HepG2 (cell line): Measurements from ENCODE around the gene SPTBN5. TPM values are rescaled to one million over a fixed set of nuclear protein-coding genes. Genes with fewer than 3 reads are reported as not detected.
A peak's percentile ranks its signal among the peaks of the same experiment; 100 is the strongest.

ENCODE experiments used
- FOXO1 ChIP-seq: sonication (generic); formaldehyde crosslinking; IDR thresholded peaks from 2 replicates; pipeline ENCODE4 v1.4.0; 2020; ENCODE audit warnings: missing genetic modification reagents
- GTF3A ChIP-seq: sonication (generic); formaldehyde crosslinking; conservative IDR thresholded peaks from 2 replicates; pipeline ENCODE4 v1.4.0; 2020; ENCODE audit warnings: mild to moderate bottlenecking, missing genetic modification reagents
- HINFP ChIP-seq: sonication (generic); formaldehyde crosslinking; IDR thresholded peaks from 2 replicates; pipeline ENCODE4 v1.4.0; 2020; ENCODE audit warnings: low read depth, mild to moderate bottlenecking, missing genetic modification reagents
- HOXD1 ChIP-seq: sonication (generic); formaldehyde crosslinking; IDR thresholded peaks from 2 replicates; pipeline ENCODE4 v1.5.0; 2020; ENCODE audit warnings: missing genetic modification reagents
- KLF16 ChIP-seq, 2 experiments: sonication (generic) in 1 of 2; formaldehyde crosslinking in 1 of 2; IDR thresholded peaks; 2 replicates each; pipeline versions ENCODE4 v1.6.1 to v1.8.0; 2016 to 2023; ENCODE audit warnings: missing genetic modification reagents in 2 of 2, missing compliant biosample characterization in 1 of 2
- MXI1 ChIP-seq: IDR thresholded peaks from 3 replicates; pipeline ENCODE4 v1.6.1; 2012; ENCODE audit warnings: low read depth, low read length, inconsistent platforms, borderline replicate concordance
- MYC ChIP-seq: sonication (generic); formaldehyde crosslinking; IDR thresholded peaks from 2 replicates; pipeline ENCODE4 v1.9.0; 2021; ENCODE audit warnings: missing genetic modification reagents, borderline replicate concordance
- NONO ChIP-seq, 2 experiments: fragments of 450-650 bp in 1 of 2; sonication (generic) in 1 of 2; formaldehyde crosslinking in 1 of 2; IDR thresholded peaks in 1 of 2; conservative IDR thresholded peaks in 1 of 2; 2 replicates each; pipeline versions ENCODE4 v1.6.1 to v1.8.0; 2017 to 2022; ENCODE audit warnings: mild to moderate bottlenecking in 1 of 2, missing genetic modification reagents in 1 of 2, moderate library complexity in 1 of 2
- PHF21A ChIP-seq: sonication (generic); formaldehyde crosslinking; IDR thresholded peaks from 2 replicates; pipeline ENCODE4 v1.5.0; 2020; ENCODE audit warnings: mild to moderate bottlenecking, missing genetic modification reagents
- RXRA ChIP-seq: sonication (generic); formaldehyde crosslinking; IDR thresholded peaks from 2 replicates; pipeline ENCODE4 v1.5.1; 2020; ENCODE audit warnings: missing genetic modification reagents
- SALL1 ChIP-seq: sonication (generic); formaldehyde crosslinking; IDR thresholded peaks from 2 replicates; pipeline ENCODE4 v1.8.0; 2022; ENCODE audit warnings: mild to moderate bottlenecking, missing genetic modification reagents
- SAP130 ChIP-seq: IDR thresholded peaks from 2 replicates; pipeline ENCODE4 v1.6.1; 2016; ENCODE audit warnings: low read depth
- ZBTB7A ChIP-seq: sonication (generic); formaldehyde crosslinking; IDR thresholded peaks from 2 replicates; pipeline ENCODE4 v1.8.0; 2022; ENCODE audit warnings: mild to moderate bottlenecking, missing genetic modification reagents
- ZKSCAN5 ChIP-seq: sonication (generic); formaldehyde crosslinking; IDR thresholded peaks from 2 replicates; pipeline ENCODE4 v1.5.1; 2020; ENCODE audit warnings: mild to moderate bottlenecking, missing genetic modification reagents
- ZNF10 ChIP-seq: sonication (generic); formaldehyde crosslinking; IDR thresholded peaks from 2 replicates; pipeline ENCODE4 v1.4.0; 2020; ENCODE audit warnings: mild to moderate bottlenecking, low read depth, missing genetic modification reagents, borderline replicate concordance
- ZNF17 ChIP-seq: sonication (generic); formaldehyde crosslinking; IDR thresholded peaks from 2 replicates; pipeline ENCODE4 v1.5.0; 2020; ENCODE audit warnings: mild to moderate bottlenecking, missing genetic modification reagents
- ZNF230 ChIP-seq: sonication (generic); formaldehyde crosslinking; IDR thresholded peaks from 2 replicates; pipeline ENCODE4 v1.4.0; 2020; ENCODE audit warnings: mild to moderate bottlenecking, missing genetic modification reagents
- ZNF350 ChIP-seq: sonication (generic); formaldehyde crosslinking; IDR thresholded peaks from 2 replicates; pipeline ENCODE4 v1.4.0; 2020; ENCODE audit warnings: mild to moderate bottlenecking, low read depth, missing genetic modification reagents, borderline replicate concordance
- ZNF382 ChIP-seq: sonication (generic); formaldehyde crosslinking; IDR thresholded peaks from 2 replicates; pipeline ENCODE4 v1.5.0; 2020; ENCODE audit warnings: missing genetic modification reagents, mild to moderate bottlenecking, borderline replicate concordance
- ZNF383 ChIP-seq: sonication (generic); formaldehyde crosslinking; IDR thresholded peaks from 2 replicates; pipeline ENCODE4 v1.4.0; 2020; ENCODE audit warnings: missing genetic modification reagents, mild to moderate bottlenecking, borderline replicate concordance
- ZNF883 ChIP-seq: sonication (generic); formaldehyde crosslinking; IDR thresholded peaks from 2 replicates; pipeline ENCODE4 v1.5.1; 2020; ENCODE audit warnings: mild to moderate bottlenecking, missing genetic modification reagents; ENCODE audit errors: not compliant biosample characterization
- ZSCAN20 ChIP-seq: sonication (generic); formaldehyde crosslinking; IDR thresholded peaks from 2 replicates; pipeline ENCODE4 v1.4.0; 2020; ENCODE audit warnings: missing genetic modification reagents, mild to moderate bottlenecking, borderline replicate concordance
- polyA plus RNA-seq, 8 experiments: library from polyadenylated mRNA; depleted of rRNA in 3 of 8; stranded (reverse) in 7 of 8; unstranded in 1 of 8; fragments of >200 nt; fragmentation: Illumina TruSeq in 4 of 8; extraction: Trizol in 4 of 8; gene quantifications; 2 replicates each; pipeline versions ENCODE4 v1.2.1 to v1.2.3, GENCODE V29; 2011 to 2016; ENCODE audit warnings: low read depth in 4 of 8, missing spikeins in 1 of 8, mixed read lengths in 1 of 8; ENCODE audit not compliant: insufficient read depth in 1 of 8
- total RNA-seq, 5 experiments: library from RNA; depleted of rRNA; stranded (reverse); fragments of >200 nt; fragmentation: Illumina TruSeq; extraction: Trizol; gene quantifications; 2 replicates each; pipeline ENCODE4 v1.2.3, GENCODE V29; 2016; ENCODE audit warnings: low read depth in 1 of 5
- TF ChIP-seq, protein P1 (sequence below), 2 experiments: IDR thresholded peaks; 2 replicates each; pipeline ENCODE4 v1.6.1; 2011 to 2012; ENCODE audit warnings: low read length in 2 of 2, borderline replicate concordance in 1 of 2, low read depth in 1 of 2, mild to moderate bottlenecking in 1 of 2, moderate library complexity in 1 of 2
- TF ChIP-seq, protein P2 (sequence below): IDR thresholded peaks from 2 replicates; pipeline ENCODE4 v1.6.1; 2012; ENCODE audit warnings: inconsistent platforms

Gene SPTBN5
- total and polyA plus RNA-seq, 2 of the 13 experiments (the other 11 are each of a cell fraction or from before 2014, with no cell fraction given) = 0.01 to 0.07 TPM

- TF ChIP-seq ZSCAN20 (CRISPR knock-in tag) (no peak), HINFP (CRISPR knock-in tag) (0 out of 2 replicates have a peak, but pooled peaks have one; percentile 25), ZNF383 (CRISPR knock-in tag) (no peak), ZNF883 (CRISPR knock-in tag) (no peak), KLF16 (CRISPR knock-in tag; IDR thresholded peaks at IDR 0.05) (no peak), GTF3A (CRISPR knock-in tag) (0 out of 2 replicates have a peak, but pooled peaks have one; percentile 68), ZNF17 (CRISPR knock-in tag) (no peak), ZNF230 (peak; percentile 66; the same call in 1 of the 2 replicates), MXI1 (peak; percentile 10; the same call in 1 of the 3 replicates), SALL1 (CRISPR knock-in tag) (no peak), FOXO1 (CRISPR knock-in tag) (no peak), HOXD1 (no peak), ZNF10 (CRISPR knock-in tag) (no peak), ZBTB7A (0 out of 2 replicates have a peak, but pooled peaks have one; percentile 41), NONO (IDR thresholded peaks at IDR 0.05) (no peak), NONO (CRISPR knock-in tag; conservative IDR thresholded peaks at IDR 0.05) (no peak), ZNF350 (CRISPR knock-in tag) (0 out of 2 replicates have a peak, but pooled peaks have one; percentile 4), RXRA (CRISPR knock-in tag) (peak; percentile 83), ZKSCAN5 (CRISPR knock-in tag) (no peak), MYC (peak; percentile 19; the same call in 1 of the 2 replicates), ZNF382 (CRISPR knock-in tag) (no peak), PHF21A (CRISPR knock-in tag) (no peak), SAP130 (peak; percentile 28; the same call in 1 of the 2 replicates)
- TF ChIP-seq, protein P1, sequence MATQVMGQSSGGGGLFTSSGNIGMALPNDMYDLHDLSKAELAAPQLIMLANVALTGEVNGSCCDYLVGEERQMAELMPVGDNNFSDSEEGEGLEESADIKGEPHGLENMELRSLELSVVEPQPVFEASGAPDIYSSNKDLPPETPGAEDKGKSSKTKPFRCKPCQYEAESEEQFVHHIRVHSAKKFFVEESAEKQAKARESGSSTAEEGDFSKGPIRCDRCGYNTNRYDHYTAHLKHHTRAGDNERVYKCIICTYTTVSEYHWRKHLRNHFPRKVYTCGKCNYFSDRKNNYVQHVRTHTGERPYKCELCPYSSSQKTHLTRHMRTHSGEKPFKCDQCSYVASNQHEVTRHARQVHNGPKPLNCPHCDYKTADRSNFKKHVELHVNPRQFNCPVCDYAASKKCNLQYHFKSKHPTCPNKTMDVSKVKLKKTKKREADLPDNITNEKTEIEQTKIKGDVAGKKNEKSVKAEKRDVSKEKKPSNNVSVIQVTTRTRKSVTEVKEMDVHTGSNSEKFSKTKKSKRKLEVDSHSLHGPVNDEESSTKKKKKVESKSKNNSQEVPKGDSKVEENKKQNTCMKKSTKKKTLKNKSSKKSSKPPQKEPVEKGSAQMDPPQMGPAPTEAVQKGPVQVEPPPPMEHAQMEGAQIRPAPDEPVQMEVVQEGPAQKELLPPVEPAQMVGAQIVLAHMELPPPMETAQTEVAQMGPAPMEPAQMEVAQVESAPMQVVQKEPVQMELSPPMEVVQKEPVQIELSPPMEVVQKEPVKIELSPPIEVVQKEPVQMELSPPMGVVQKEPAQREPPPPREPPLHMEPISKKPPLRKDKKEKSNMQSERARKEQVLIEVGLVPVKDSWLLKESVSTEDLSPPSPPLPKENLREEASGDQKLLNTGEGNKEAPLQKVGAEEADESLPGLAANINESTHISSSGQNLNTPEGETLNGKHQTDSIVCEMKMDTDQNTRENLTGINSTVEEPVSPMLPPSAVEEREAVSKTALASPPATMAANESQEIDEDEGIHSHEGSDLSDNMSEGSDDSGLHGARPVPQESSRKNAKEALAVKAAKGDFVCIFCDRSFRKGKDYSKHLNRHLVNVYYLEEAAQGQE (IDR thresholded peaks at IDR 0.05; ENCODE audit: borderline replicate concordance in 1 of 2, low read depth in 1 of 2, low read length in 2 of 2) = no peak
- TF ChIP-seq, protein P2, sequence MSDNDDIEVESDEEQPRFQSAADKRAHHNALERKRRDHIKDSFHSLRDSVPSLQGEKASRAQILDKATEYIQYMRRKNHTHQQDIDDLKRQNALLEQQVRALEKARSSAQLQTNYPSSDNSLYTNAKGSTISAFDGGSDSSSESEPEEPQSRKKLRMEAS = no peak
These were observed 27.6 kb downstream of the SPTBN5 start (continued) for GRCh38 chr15:41866263-41866703.
